Measurements from ENCODE around the gene ARHGDIB.

DNA sequence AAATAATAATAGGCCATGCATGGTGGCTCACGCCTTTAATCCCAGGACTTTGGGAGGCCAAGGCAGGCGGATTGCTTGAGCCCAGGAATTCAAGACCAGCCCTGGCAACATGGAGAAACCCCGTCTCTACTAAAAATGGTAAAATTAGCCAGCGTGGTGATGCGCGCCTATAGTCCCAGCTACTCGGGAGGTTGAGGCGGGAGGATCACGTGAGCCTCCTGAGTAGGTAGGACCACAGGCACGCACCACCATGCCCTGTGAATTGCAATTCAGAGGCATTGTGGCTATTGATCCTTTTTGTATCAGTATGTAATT lies 2.3 kb downstream of the ARHGDIB start:
- TF ChIP-seq, protein P1, sequence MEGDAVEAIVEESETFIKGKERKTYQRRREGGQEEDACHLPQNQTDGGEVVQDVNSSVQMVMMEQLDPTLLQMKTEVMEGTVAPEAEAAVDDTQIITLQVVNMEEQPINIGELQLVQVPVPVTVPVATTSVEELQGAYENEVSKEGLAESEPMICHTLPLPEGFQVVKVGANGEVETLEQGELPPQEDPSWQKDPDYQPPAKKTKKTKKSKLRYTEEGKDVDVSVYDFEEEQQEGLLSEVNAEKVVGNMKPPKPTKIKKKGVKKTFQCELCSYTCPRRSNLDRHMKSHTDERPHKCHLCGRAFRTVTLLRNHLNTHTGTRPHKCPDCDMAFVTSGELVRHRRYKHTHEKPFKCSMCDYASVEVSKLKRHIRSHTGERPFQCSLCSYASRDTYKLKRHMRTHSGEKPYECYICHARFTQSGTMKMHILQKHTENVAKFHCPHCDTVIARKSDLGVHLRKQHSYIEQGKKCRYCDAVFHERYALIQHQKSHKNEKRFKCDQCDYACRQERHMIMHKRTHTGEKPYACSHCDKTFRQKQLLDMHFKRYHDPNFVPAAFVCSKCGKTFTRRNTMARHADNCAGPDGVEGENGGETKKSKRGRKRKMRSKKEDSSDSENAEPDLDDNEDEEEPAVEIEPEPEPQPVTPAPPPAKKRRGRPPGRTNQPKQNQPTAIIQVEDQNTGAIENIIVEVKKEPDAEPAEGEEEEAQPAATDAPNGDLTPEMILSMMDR (IDR thresholded peaks at IDR 0.05; ENCODE audit: insufficient read depth, low read length), result no peak
- TF ChIP-seq, protein P2, sequence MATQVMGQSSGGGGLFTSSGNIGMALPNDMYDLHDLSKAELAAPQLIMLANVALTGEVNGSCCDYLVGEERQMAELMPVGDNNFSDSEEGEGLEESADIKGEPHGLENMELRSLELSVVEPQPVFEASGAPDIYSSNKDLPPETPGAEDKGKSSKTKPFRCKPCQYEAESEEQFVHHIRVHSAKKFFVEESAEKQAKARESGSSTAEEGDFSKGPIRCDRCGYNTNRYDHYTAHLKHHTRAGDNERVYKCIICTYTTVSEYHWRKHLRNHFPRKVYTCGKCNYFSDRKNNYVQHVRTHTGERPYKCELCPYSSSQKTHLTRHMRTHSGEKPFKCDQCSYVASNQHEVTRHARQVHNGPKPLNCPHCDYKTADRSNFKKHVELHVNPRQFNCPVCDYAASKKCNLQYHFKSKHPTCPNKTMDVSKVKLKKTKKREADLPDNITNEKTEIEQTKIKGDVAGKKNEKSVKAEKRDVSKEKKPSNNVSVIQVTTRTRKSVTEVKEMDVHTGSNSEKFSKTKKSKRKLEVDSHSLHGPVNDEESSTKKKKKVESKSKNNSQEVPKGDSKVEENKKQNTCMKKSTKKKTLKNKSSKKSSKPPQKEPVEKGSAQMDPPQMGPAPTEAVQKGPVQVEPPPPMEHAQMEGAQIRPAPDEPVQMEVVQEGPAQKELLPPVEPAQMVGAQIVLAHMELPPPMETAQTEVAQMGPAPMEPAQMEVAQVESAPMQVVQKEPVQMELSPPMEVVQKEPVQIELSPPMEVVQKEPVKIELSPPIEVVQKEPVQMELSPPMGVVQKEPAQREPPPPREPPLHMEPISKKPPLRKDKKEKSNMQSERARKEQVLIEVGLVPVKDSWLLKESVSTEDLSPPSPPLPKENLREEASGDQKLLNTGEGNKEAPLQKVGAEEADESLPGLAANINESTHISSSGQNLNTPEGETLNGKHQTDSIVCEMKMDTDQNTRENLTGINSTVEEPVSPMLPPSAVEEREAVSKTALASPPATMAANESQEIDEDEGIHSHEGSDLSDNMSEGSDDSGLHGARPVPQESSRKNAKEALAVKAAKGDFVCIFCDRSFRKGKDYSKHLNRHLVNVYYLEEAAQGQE (IDR thresholded peaks at IDR 0.05; ENCODE audit: insufficient replicate concordance, low read depth), result no peak
- TF ChIP-seq POLR2AphosphoS5 (IDR thresholded peaks at IDR 0.05; ENCODE audit: low read depth), result no peak; the same call in 1 of the 2 replicates
- TF ChIP-seq SPI1 (IDR thresholded peaks at IDR 0.05; ENCODE audit: borderline replicate concordance, low read depth), result no peak
